Uterus (tissue), 4 donors: ENCODE data around the gene PSMB4. TPM values are rescaled to one million over a fixed set of nuclear protein-coding genes. Genes with fewer than 3 reads are reported as not detected.
"Not testable (repeated sequence)": the region's sequence is repeated elsewhere in the genome, so short reads cannot be mapped to it uniquely, and the experiment has no call there.

Experiments used
- DNase-seq, 2 donors: peaks; one replicate each; pipeline ENCODE4 v3.0.0-alpha.2; 2019 to 2020
- H3K27ac ChIP-seq, 2 donors: fragments of 200-600 bp; sonication (generic); 1 replicate in 1 of 2; 2 replicates in 1 of 2; pipeline ENCODE4 v1.5.1; 2016 to 2018
- H3K27me3 ChIP-seq, 2 donors: fragments of 200-600 bp; sonication (generic); one replicate each; pipeline ENCODE4 v1.5.1; 2018 to 2019; ENCODE audit warnings: control low read depth in 1 of 2
- H3K36me3 ChIP-seq, 2 donors: fragments of 200-600 bp; sonication (generic); one replicate each; pipeline ENCODE4 v1.5.1; 2019; ENCODE audit warnings: control low read depth in 1 of 2
- H3K4me1 ChIP-seq, 2 donors: fragments of 200-600 bp; sonication (generic); one replicate each; pipeline ENCODE4 v1.5.1; 2018 to 2019; ENCODE audit warnings: control low read depth in 1 of 2
- H3K4me3 ChIP-seq, 2 donors: fragments of 200-600 bp; sonication (generic); 1 replicate in 1 of 2; 2 replicates in 1 of 2; pipeline ENCODE4 v1.5.1; 2018 to 2019; ENCODE audit warnings: mild to moderate bottlenecking in 1 of 2
- H3K9me3 ChIP-seq, 2 donors: fragments of 200-600 bp; sonication (generic); one replicate each; pipeline ENCODE4 v1.5.1; 2019; ENCODE audit warnings: control low read depth in 1 of 2
- POLR2A ChIP-seq, 2 donors: fragments of 450-650 bp; IDR thresholded peaks; one replicate each; pipeline ENCODE4 v1.6.1; 2016; ENCODE audit warnings: antibody characterized with exemption in 2 of 2, mild to moderate bottlenecking in 1 of 2, moderate library complexity in 1 of 2
- intact Hi-C: fragments of 100-400 bp; cut with DNase I; formaldehyde crosslinking; loops from one replicate; pipeline ENCODE4 v1.15.1; 2023; ENCODE audit warnings: low total_unique reads
- total RNA-seq, 4 donors: library from RNA; depleted of rRNA in 3 of 4; stranded (reverse); fragments of >200 nt in 3 of 4; gene quantifications; one replicate each; pipeline versions ENCODE4 v1.1.0 to v1.2.4, GENCODE V29; 2014 to 2023
- TF ChIP-seq, protein P1 (sequence below), 4 experiments: fragments of 200-600 bp in 2 of 4; fragments of 450-650 bp in 2 of 4; sonication (generic) in 2 of 4; IDR thresholded peaks; one replicate each; pipeline ENCODE4 v1.5.1; 2016 to 2019; ENCODE audit warnings: antibody characterized with exemption in 4 of 4, mild to moderate bottlenecking in 2 of 4, moderate library complexity in 1 of 4
- donor health status: DM: yes; HTN: yes; CAD: no.

Gene PSMB4
- total RNA-seq, 4 donors from 2014 or later: 192 to 336 (median 244) TPM

- intact Hi-C loops: loop anchor here (10.0 kb wide), 1 partner anchor 96 kb away; no protein-coding TSS in a partner anchor
- no peak overlapping the region for H3K27ac ChIP-seq
- H3K27me3 ChIP-seq: no peaks in the 10 kb centered on the region
- TF ChIP-seq POLR2A (IDR thresholded peaks at IDR 0.05): no peak
- TF ChIP-seq, protein P1, sequence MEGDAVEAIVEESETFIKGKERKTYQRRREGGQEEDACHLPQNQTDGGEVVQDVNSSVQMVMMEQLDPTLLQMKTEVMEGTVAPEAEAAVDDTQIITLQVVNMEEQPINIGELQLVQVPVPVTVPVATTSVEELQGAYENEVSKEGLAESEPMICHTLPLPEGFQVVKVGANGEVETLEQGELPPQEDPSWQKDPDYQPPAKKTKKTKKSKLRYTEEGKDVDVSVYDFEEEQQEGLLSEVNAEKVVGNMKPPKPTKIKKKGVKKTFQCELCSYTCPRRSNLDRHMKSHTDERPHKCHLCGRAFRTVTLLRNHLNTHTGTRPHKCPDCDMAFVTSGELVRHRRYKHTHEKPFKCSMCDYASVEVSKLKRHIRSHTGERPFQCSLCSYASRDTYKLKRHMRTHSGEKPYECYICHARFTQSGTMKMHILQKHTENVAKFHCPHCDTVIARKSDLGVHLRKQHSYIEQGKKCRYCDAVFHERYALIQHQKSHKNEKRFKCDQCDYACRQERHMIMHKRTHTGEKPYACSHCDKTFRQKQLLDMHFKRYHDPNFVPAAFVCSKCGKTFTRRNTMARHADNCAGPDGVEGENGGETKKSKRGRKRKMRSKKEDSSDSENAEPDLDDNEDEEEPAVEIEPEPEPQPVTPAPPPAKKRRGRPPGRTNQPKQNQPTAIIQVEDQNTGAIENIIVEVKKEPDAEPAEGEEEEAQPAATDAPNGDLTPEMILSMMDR (IDR thresholded peaks at IDR 0.05): no peak
- no peak overlapping the region for H3K4me3 ChIP-seq
- no peak for DNase-seq
- no peaks in the 10 kb centered on the region for H3K36me3 ChIP-seq
- H3K9me3 ChIP-seq: no peaks in the 10 kb centered on the region
- no peaks in the 10 kb centered on the region for H3K4me1 ChIP-seq
These were observed 8.3 kb upstream of the PSMB4 start for GRCh38 chr1:151391079-151391563.

DNA sequence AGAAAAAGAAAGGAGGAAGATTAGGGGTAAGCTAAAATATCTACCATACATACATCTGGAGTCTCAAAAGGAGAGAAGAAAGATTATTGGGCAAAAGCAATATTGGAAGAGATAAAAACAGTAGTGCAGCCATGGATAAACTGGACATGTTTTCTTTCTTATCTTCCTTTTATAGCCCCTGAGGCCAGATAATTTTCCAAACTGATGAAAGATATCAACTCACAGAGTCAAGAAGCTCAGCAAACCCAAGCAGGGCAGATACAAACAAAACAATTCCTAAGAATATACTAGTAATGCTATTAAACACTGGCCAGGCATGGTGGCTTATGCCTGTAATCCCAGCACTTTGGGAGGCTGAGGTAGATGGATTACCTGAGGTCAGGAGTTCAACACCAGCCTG, 5.8 kb upstream of the PSMB4 start:
- no peaks in the 10 kb centered on the region for H3K9me3 ChIP-seq
- no peaks in the 10 kb centered on the region for H3K4me1 ChIP-seq
- TF ChIP-seq POLR2A (IDR thresholded peaks at IDR 0.05): no peak
- TF ChIP-seq, protein P1 (IDR thresholded peaks at IDR 0.05): no peak
- H3K27ac ChIP-seq: no peak overlapping the region
- no peaks in the 10 kb centered on the region for H3K36me3 ChIP-seq
- DNase-seq: no peak
- H3K27me3 ChIP-seq: no peaks in the 10 kb centered on the region
- H3K4me3 ChIP-seq: no peak overlapping the region
- intact Hi-C loops: loop anchor here (10.0 kb wide), 1 partner anchor 99 kb away; no protein-coding TSS in a partner anchor

- not testable (repeated sequence) for H3K36me3 ChIP-seq, DNase-seq, H3K4me1 ChIP-seq, H3K27me3 ChIP-seq, H3K27ac ChIP-seq, H3K9me3 ChIP-seq, H3K4me3 ChIP-seq
- intact Hi-C loops: loop anchor here (10.0 kb wide), 1 partner anchor 101 kb away; no protein-coding TSS in a partner anchor
These were observed 3.1 kb upstream of the PSMB4 start for GRCh38 chr1:151396265-151396664.

DNA sequence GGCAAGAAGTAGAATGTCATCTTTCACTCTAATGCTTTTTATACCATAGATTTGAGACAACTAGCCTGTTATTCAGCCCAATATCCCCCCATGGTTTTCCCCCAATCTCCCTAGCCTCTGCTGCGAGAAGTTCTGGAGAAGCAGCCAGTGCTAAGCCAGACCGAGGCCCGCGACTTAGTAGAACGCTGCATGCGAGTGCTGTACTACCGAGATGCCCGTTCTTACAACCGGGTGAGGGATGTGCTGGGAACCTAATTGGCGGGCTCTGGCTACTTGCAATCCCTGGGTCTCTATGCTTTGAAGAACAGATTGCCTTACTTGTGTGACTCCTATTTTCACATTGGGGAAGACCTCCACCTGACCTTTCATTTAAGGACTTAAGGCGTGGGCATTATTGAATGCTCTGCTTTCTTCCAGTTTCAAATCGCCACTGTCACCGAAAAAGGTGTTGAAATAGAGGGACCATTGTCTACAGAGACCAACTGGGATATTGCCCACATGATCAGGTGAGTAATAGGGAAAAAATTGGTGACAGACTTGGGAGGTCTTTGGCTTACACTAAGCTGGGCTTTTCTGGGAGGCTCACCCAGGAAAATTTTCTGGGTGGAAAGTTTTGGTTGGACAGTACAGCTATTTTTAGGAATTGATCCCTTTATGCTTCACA, 1.9 kb downstream of the PSMB4 start:
- Histone ChIP-seq H3K27ac (no peak overlapping the region), H3K27me3 (no peaks in the 10 kb centered on the region), H3K36me3 (no peaks in the 10 kb centered on the region), H3K4me3 (no peak overlapping the region), H3K9me3 (no peaks in the 10 kb centered on the region), H3K4me1 (peaks cover 0 to 9% of the 10 kb centered on the region in 2 donors)
- no peak for DNase-seq
- intact Hi-C loops: loop anchor here (10.0 kb wide), 1 partner anchor 56 kb away; the partner anchor contains the start of gene RFX5
- TF ChIP-seq, protein P1 (IDR thresholded peaks at IDR 0.05): no peak
- TF ChIP-seq POLR2A (IDR thresholded peaks at IDR 0.05): no peak

GRCh38 chr1:151401860-151402259, 2.5 kb downstream of the PSMB4 start:
- no peak overlapping the region for H3K4me3 ChIP-seq

More at GRCh38 chr1:151401860-151402259, 2.5 kb downstream of the PSMB4 start:
- no peaks in the 10 kb centered on the region for H3K36me3 ChIP-seq
- H3K9me3 ChIP-seq: no peaks in the 10 kb centered on the region
- H3K27me3 ChIP-seq: no peaks in the 10 kb centered on the region
- no peak for DNase-seq
- no peak overlapping the region for H3K27ac ChIP-seq
- peaks cover 0 to 9% of the 10 kb centered on the region in 2 donors for H3K4me1 ChIP-seq
- TF ChIP-seq, protein P1 (IDR thresholded peaks at IDR 0.05): no peak
- TF ChIP-seq POLR2A (IDR thresholded peaks at IDR 0.05): no peak
- intact Hi-C loops: loop anchor here (10.0 kb wide), 1 partner anchor 57 kb away; the partner anchor contains the start of gene RFX5
